CD4-positive, alpha-beta T cell treated with Interleukin-15 for 4 hours (primary cell): ENCODE measurements around the gene ARL15.
"Not testable (repeated sequence)": the region's sequence is repeated elsewhere in the genome, so short reads cannot be mapped to it uniquely, and the experiment has no call there.

Experiments used
- DNase-seq: peaks from one replicate; pipeline ENCODE4 v3.0.0-alpha.2; 2020; ENCODE audit warnings: low spot score

The ARL15 gene

DNA sequence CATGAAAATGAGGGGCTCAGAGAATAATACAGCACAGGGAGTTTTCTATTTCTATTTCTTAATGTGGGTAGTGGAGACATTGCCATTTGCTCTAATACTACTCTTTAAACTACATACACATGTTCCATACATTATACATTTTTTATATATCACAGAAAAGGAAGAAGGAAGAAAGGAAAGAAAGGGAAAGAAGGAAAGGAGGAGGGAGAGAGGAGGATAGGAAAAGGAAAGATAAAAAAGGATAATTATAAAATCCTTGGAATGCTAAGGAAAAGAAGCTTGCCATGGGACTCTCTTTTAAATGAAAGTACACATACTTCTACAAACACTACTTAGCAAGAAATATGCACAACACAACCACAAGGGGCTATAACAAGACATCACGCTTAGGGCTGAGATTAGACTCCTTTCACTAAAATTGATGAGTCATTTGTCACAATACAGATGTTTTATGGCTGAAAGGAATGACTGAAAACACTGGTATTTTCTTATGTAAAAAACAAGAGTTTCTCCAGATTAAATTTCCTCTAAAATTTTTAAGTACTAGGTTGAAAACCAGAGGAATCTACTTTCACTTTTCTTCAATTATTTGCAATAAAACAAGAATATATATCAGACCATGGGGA, 219.8 kb downstream of the ARL15 start:
- DNase-seq, result no peak

DNA sequence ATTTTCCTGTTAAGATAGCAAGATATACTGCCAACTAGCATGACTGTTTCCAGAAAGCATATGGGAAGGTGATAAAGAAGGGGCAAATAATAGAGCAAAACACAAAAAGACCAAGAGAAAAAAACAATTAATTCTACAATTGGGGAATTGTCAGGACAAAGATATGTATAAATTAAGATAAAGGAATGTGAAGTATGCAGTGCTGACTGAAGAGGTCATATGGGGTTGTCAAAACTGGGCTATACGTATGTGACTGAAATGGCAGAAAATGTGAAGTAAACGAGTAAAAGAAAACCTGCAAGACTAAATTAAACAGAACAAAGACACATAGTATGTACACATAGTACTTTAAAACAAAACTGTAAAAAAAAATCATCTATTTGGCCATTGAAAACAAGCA, 222.3 kb downstream of the ARL15 start:
- DNase-seq, result no peak

GRCh38 chr5:54087436-54087835, 222.9 kb downstream of the ARL15 start:
- no peak for DNase-seq

DNA sequence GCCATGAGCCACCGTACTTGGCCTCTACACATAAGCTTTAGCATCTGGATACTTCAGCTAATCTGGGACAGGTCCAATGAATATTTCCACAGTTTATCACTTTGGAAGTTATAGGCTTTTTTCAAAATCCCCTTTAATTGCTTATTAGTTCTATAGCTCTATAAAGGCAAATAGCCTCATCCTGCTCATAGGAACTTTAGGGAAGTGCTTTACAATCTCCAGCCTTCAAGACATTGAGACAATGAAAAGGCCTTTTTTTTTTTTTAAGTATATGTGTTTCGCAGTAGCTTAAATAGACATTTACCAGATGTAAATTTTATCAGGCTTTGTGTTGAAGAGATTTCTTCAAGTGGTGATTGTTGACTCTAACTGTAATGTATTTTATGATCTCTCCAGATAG, 224.2 kb downstream of the ARL15 start:
- no peak for DNase-seq

DNA sequence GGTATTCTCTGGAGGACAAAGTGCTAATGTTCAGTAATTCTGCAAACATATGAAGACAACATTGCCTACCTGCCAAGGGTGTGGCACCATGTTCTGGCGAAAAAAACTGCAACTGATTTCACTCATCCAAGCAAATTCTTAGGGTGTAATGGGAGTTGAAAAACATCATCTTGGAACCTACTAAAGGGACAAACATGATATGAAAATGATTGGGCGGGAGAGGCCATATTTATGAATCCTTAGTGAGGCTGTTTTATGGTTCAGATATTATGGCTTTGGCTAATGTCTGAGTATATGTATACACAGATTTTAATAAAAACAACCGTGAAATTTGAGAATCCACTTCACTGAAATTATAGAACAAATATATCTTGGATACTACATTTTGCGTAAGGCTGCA, 225.7 kb downstream of the ARL15 start:
- no peak for DNase-seq

DNA sequence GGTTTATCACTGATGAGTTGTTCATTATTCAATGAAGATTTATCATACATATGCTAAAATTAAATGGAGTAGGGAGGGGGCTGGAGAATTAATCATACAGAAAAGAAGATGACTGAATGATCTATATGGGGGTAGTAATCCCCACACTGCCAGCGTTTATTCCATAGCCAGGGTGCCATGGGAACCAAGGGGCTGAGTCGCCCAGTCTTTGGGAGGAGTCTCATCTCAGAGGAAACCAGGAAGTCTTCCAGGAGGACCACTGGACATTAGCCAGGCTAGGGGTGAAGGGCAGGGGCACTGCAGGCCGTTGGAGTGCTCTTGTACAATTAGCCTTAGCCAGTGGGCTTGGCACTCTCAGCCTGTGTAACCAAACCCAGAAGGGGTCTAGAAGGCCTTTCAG, 226.5 kb downstream of the ARL15 start:
- DNase-seq, result no peak

DNA sequence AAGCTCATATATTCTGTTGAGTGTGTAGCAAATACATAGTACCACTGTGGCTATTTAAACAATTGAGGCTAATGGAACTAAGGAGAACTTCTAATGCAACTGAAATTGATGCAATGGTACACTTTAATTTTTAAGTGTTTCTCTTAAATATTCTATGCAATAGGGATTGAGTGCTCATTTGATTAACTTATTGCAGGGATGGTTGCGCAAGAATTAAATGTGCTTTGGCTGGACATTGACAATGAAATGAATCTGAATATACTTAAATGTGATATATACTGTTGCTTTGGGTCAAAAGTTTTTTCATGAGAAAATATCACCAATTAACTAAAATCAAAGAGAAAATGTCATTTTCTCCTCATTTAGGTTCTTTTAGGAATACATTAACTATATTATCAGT, 227.1 kb downstream of the ARL15 start:
- DNase-seq, result no peak

DNA sequence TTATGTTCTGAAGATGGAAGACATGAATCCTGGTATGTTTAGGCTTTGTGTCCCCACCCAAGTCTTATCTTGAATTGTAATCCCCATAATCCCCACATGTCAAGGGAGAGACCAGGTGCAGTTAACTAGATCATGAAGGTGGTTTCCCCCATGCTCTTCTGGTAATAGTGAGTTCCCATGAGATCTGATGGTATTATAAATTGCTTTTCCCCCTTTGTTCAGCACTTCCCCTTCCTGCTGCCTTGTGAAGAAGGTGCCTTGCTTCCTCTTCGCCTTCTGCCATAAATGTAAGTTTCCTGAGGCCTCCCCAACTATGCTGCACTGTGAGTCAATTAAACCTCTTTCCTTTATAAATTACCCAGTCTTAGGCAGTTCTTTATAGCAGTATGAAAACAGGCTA, 229.0 kb downstream of the ARL15 start:
- DNase-seq, result no peak

DNA sequence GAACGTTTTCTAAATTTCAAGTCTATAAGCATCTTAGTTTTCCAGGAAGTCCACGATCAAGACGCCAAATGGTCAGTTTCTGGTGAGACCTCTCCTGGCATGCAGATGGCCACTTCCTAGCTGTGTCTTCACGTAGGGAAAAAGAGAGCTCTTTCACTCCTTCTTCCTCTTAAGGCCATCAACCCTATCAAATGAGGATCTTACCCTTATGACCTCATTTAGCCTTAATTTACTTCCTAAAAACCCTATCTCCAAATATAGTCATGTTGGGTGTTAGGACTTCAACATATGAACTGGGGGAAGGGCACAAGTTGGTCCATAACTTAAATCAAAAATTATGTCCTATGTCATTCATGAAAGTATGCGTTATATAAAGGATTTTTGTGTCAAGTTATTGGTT, 229.5 kb downstream of the ARL15 start:
- DNase-seq, result no peak

GRCh38 chr5:54073735-54074134, 236.6 kb downstream of the ARL15 start:
- no peak for DNase-seq

GRCh38 chr5:54073131-54073530, 237.2 kb downstream of the ARL15 start:
- DNase-seq, result no peak

DNA sequence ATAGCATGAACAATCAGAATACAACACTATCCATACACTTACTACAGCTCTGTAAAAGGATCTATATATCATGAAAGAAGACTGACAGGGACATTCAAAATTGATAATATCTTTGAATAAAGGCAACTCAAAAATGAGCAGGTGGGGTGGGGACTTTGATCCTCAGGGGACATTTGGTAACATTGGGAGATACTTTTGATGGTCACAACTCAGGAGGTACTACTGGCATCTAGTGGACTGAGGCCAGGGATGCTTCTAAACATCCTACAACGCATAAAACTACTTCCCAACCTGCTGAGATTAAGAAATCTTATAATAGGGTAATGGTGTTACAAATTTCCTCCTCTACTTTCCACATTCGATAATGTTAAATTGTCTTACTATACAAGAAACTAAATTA, 243.9 kb downstream of the ARL15 start:
- DNase-seq, result no peak

DNA sequence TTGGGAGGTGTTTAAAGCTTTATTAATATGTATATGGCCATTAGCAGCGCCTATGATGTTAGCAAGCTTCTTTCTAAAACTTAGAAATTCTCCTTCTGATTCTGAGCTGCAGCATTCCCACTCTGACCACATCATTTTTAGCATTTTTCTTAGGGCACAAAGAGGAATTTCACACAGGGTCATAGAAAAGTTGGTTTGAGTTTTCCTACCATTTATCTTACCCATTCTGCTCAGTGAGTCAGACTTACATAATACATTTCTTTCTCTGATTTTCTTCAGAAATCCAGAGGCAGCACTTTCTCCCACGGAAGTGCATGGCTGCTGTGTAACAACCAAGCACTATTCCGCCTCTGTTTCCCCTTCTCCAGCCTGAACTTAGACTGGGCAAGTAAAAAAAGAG, 246.6 kb downstream of the ARL15 start:
- no peak for DNase-seq

DNA sequence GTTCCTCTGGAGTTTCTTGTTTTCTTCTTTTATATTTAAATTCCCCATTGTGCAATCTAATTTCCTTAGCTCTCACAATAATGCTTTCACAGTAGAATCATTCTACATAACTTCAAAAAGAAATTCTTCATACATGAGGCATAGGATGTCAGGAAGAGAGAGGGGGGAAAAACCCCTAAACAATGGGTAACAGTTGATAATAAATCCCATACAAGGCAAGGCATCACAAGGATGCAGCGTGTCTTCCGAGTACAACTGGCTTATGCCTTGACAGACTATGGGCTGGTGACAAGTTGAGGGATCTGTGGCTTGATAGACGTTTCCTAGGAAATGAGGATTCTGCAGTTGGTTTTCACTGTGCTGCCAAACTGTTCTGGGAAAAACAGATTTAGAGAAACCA, 247.4 kb downstream of the ARL15 start:
- no peak for DNase-seq

DNA sequence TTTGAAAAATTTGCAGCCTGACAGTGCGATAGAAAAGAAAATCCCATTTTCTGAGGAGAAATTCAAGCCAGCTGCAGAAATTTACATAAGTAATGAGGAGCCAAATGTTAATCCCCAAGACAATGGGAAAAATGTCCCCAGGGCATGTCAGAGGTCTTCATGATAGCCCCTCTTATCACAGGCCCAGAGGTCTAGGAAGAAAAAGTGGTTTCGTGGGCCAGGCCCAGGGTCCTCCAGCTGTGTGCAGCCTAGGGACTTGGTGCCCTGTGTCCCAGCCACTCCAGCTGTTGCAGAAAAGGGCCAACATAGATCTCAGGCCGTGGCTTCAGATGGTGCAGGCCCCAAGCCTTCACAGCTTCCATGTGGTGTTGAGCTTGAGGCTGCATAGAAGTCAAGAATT, 249.5 kb downstream of the ARL15 start:
- not testable (repeated sequence) for DNase-seq

DNA sequence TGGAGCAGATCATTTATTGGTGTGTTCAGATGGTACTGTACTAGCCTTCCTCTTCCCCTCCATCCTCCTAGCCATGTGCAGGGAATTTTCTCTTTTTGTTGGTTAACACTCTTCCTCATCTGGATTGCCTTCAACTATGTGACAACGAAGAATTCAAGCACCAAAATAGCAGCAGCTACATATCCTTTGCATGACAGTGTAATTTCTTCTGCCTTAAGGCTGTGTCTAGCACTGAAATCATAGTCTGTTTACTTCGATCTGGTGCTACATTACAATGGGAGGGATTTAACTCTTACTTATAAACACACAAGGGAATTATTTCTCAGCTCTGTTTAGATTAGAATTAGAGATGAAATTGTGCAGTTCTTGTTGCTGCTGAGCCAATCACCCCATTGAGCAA, 260.4 kb downstream of the ARL15 start:
- DNase-seq, result no peak

DNA sequence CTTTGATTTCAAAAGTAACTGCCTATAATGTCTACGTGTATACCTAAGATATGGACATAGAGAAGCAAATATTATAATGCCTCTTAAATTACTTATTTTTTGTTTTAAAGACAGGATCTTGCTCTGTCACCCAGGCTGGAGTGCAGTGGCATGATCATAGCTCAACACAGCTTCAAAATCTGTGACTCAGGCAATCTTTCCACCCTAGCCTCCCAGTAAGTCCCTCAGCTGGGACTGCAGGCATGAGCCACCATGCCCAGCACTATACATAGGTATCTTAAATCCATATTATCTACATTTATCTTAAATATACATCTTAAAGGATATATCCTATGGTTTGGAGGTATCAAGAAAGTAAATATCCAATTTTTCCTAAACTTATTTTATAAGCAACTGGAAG, 261.2 kb downstream of the ARL15 start:
- no peak for DNase-seq

DNA sequence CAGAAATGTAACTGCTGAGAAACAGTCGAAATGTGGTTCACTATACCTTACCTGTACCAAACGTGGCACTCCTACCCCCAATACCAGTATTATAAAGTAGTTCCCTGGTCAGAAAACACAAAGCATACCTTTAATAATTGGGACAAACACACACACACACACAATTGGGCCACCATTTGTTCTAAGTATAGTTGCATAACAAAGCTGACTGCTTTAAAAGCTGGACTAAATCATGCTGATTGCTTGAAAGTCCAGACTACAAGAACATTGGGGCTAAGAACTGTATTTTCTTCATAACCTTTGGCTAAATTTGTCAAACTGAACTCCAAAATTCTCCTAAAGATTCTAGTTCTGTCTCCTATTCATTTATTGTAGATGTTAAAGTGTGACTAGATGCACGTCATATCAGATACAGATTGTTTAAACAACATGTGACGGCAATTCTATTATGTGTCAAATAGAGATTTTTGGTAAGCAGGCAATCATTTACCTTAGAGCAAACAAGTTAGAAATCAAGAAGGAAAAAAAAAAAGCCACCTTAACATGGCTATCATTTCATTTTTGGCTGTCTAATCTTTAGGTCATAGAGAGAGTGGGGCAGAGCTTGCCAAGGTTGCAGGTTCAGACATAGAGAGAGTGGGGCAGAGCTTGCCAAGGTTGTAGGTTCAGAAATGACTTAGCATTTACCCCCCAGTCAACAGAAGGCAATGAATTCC, 265.1 kb downstream of the ARL15 start:
- no peak for DNase-seq

DNA sequence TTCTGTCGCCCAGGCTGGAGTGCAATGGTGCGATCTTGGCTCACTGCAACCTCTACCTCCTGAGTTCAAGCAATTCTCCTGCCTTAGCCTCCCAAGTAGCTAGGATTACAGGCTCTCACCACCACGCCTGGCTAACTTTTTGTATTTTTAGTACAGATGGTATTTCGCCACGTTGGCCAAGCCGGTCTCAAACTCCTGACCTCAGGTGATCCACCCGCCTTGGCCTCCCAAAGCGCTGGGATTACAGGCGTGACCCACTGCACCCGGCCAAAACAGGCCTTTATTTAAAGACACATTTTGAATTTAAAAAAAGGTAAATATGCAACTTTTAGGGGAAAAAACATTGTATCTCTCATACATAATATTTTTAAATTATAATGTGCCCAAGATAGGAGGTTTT, 266.1 kb downstream of the ARL15 start:
- not testable (repeated sequence) for DNase-seq

DNA sequence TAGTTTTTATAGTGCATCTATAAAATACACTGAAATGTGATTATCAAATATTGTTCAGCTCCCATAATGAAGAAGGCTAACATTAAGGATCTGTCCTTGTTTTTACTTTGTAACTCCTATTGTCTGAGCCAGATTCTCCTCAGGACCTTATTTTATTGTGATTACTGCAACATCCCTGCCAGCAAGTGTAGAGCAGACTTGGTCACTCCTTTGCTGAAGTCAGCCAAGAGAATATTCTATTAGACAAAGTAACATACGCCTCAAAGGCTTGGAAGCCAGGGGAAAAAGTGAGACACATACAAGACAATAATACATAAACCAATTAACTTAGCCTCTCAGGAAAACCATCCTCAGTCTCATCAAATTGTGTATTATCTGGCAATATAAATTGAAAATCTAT, 269.6 kb downstream of the ARL15 start:
- DNase-seq, result no peak

- no peak for DNase-seq
Measured at GRCh38 chr5:54040018-54040417, 270.4 kb downstream of the ARL15 start.

- DNase-seq, result no peak
Measured at GRCh38 chr5:54037205-54037604, 273.2 kb downstream of the ARL15 start.

- DNase-seq, result no peak
Measured at GRCh38 chr5:54030981-54031380, 279.4 kb downstream of the ARL15 start.

DNA sequence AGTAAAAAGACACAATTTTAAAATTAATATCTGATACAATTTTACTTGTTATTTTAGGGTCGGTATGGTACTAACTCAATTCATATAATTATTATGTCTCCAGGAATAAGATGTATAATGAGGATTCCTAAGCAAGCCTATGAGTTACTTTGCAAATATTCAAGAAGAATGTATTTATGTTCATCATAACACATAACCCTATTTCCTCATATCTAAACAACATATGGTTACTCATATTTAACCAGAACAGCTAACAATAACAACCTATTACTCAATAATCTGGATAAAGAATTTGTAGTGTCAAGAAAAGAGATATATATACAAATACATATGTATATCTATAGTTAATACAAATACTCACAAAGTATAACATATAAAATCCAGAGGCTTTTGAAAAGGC, 285.9 kb downstream of the ARL15 start:
- DNase-seq, result no peak
